ENCODE data around the gene SYNE2. TPM values are rescaled to one million over a fixed set of nuclear protein-coding genes. Genes with fewer than 3 reads are reported as not detected.
A peak's percentile ranks its signal among the peaks of the same experiment; 100 is the strongest.

The SYNE2 gene
- total and polyA plus RNA-seq, 2 donors from 2014 or later = 65.9 to 461 TPM

DNA sequence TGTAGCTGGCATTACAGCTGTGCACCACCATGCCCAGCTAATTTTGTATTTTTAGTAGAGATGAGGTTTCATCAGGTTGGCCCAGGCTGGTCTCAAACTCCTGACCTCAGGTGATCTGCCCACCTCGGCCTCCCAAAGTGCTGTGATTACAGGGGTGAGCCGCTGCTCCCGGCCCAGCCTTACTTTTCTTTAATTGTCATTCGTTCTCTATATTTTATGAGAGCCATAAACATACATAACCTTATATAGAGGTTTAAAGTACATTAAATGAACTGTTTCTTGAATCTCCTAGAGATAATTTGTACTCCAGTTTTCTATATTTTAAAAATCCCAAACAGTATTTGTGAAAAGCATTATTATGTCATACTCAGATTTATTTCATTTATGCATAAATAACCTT is 98.6 kb downstream of the SYNE2 start:
- Histone ChIP-seq H3K4me1 (ENCODE audit: control insufficient read depth in 2 of 3, insufficient read depth in 2 of 3, low read depth in 1 of 3, low read length in 3 of 3) (peaks cover 0 to 5% (median 0%) of the 10 kb centered on the region in 3 donors), H3K9me3 (ENCODE audit: control insufficient read depth in 2 of 3, insufficient read depth in 1 of 3, low read length in 3 of 3) (no peaks in the 10 kb centered on the region), H3K27me3 (ENCODE audit: control insufficient read depth, insufficient read depth, low read length) (no peaks in the 10 kb centered on the region), H3K27ac (ENCODE audit: low read depth in 2 of 2, low read length in 2 of 2) (no peak overlapping the region), H3K36me3 (ENCODE audit: control insufficient read depth in 2 of 3, insufficient read depth in 3 of 3, low read length in 3 of 3) (peaks cover 4 to 35% (median 15%) of the 10 kb centered on the region in 3 donors), H3K9ac (ENCODE audit: low read length in 3 of 3) (no peak overlapping the region), H3K4me3 (ENCODE audit: low read length in 3 of 3) (no peak overlapping the region)
- TF ChIP-seq CTCF (IDR thresholded peaks at IDR 0.05; ENCODE audit: borderline replicate concordance, extremely low read depth, insufficient read depth) = no peak
- DNase-seq = no peak
- FAIRE-seq = no peak
- intact Hi-C loops (cut with DNase I) = no loop called here

GRCh38 chr14:63952053-63952932 is 99.5 kb downstream of the SYNE2 start:
- Histone ChIP-seq H3K4me1 (ENCODE audit: control insufficient read depth in 2 of 3, insufficient read depth in 2 of 3, low read depth in 1 of 3, low read length in 3 of 3) (peaks cover 0 to 5% (median 0%) of the 10 kb centered on the region in 3 donors), H3K4me3 (ENCODE audit: low read length in 3 of 3) (no peak overlapping the region), H3K9ac (ENCODE audit: low read length in 3 of 3) (no peak overlapping the region), H3K9me3 (ENCODE audit: control insufficient read depth in 2 of 3, insufficient read depth in 1 of 3, low read length in 3 of 3) (no peaks in the 10 kb centered on the region), H3K36me3 (ENCODE audit: control insufficient read depth in 2 of 3, insufficient read depth in 3 of 3, low read length in 3 of 3) (peaks cover 4 to 30% (median 18%) of the 10 kb centered on the region in 3 donors), H3K27ac (ENCODE audit: low read depth in 2 of 2, low read length in 2 of 2) (peak overlapping the region in 1 of 2 donors; percentile 86), H3K27me3 (ENCODE audit: control insufficient read depth, insufficient read depth, low read length) (no peaks in the 10 kb centered on the region)
- TF ChIP-seq CTCF (IDR thresholded peaks at IDR 0.05; ENCODE audit: borderline replicate concordance, extremely low read depth, insufficient read depth) = no peak
- intact Hi-C loops (cut with DNase I) = no loop called here
- no peak for DNase-seq
- peak; percentile 37 for FAIRE-seq

GRCh38 chr14:63952933-63953437 is 100.2 kb downstream of the SYNE2 start:
- no peak for DNase-seq
- peak overlapping the region in 1 of 2 donors; percentile 86 for H3K27ac ChIP-seq (ENCODE audit: low read depth in 2 of 2, low read length in 2 of 2)
- peaks cover 0 to 5% (median 0%) of the 10 kb centered on the region in 3 donors for H3K4me1 ChIP-seq (ENCODE audit: control insufficient read depth in 2 of 3, insufficient read depth in 2 of 3, low read depth in 1 of 3, low read length in 3 of 3)
- no peaks in the 10 kb centered on the region for H3K27me3 ChIP-seq (ENCODE audit: control insufficient read depth, insufficient read depth, low read length)
- intact Hi-C loops (cut with DNase I) = no loop called here
- H3K36me3 ChIP-seq (ENCODE audit: control insufficient read depth in 2 of 3, insufficient read depth in 3 of 3, low read length in 3 of 3) = peaks cover 4 to 30% (median 18%) of the 10 kb centered on the region in 3 donors
- H3K4me3 ChIP-seq (ENCODE audit: low read length in 3 of 3) = no peak overlapping the region
- TF ChIP-seq CTCF (IDR thresholded peaks at IDR 0.05; ENCODE audit: borderline replicate concordance, extremely low read depth, insufficient read depth) = no peak
- no peak for FAIRE-seq
- H3K9ac ChIP-seq (ENCODE audit: low read length in 3 of 3) = no peak overlapping the region
- H3K9me3 ChIP-seq (ENCODE audit: control insufficient read depth in 2 of 3, insufficient read depth in 1 of 3, low read length in 3 of 3) = no peaks in the 10 kb centered on the region

Data from kidney (tissue), 14 donors.